ENCODE results near the gene H3-3A. TPM values are rescaled to one million over a fixed set of nuclear protein-coding genes. Genes with fewer than 3 reads are reported as not detected.
A peak's percentile ranks its signal among the peaks of the same experiment; 100 is the strongest.

The H3-3A gene
- total RNA-seq, 1 donor from 2014 or later: 606 TPM

DNA sequence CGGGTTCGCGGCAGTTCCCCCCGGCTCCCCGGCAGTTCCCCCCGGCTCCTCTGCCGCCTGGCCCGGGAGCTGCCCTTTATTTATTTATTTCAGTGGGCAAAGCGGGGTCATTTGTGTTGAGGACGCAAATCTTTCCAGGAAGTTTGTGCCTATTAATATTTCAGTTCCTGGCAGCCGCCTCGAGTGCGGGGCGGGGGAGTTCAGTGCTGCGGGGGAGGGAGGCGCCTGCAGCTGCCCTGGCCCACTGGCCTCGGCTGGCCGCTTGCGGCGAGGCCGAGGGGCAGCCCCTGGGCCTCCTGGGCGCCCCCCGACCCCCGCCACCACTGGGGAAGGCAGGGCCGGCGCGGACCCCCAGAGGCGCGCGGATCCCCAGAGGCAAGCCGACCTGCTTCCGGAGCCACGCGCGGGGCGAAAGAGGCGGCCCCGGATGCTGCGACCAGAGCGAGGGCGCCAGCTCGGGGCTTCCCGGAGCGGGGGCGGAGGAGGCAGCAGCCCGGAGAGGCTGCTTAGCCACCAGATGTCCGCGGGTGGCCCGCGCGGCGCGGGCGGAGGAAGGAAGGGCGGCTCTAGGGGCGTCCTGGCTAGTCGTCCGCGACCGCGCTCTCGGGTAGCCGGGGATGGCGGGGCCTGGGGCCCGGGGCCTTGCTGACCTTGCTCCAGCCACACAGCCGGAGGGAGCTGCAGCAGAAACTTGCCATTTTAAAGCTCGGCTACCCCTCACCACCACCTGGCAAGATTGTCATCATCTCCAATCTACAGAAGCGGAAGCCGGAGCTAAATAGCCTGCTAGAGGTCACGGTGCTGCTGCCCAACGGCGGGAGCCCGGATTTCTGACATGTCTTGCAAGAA lies 48.0 kb downstream of the H3-3A start:
- Mint-ChIP-seq H3K4me1 (ENCODE audit: unreplicated experiment) (peaks cover 17% of the 10 kb centered on the region), H3K4me3 (ENCODE audit: unreplicated experiment) (peak overlapping the region; percentile 67), H3K27me3 (ENCODE audit: unreplicated experiment) (peaks cover 7% of the 10 kb centered on the region), H3K9me3 (ENCODE audit: unreplicated experiment) (no peaks in the 10 kb centered on the region), H3K36me3 (ENCODE audit: low read depth, unreplicated experiment) (no peaks in the 10 kb centered on the region), H3K27ac (ENCODE audit: unreplicated experiment) (no peak overlapping the region)
- TF ChIP-seq, protein P1, sequence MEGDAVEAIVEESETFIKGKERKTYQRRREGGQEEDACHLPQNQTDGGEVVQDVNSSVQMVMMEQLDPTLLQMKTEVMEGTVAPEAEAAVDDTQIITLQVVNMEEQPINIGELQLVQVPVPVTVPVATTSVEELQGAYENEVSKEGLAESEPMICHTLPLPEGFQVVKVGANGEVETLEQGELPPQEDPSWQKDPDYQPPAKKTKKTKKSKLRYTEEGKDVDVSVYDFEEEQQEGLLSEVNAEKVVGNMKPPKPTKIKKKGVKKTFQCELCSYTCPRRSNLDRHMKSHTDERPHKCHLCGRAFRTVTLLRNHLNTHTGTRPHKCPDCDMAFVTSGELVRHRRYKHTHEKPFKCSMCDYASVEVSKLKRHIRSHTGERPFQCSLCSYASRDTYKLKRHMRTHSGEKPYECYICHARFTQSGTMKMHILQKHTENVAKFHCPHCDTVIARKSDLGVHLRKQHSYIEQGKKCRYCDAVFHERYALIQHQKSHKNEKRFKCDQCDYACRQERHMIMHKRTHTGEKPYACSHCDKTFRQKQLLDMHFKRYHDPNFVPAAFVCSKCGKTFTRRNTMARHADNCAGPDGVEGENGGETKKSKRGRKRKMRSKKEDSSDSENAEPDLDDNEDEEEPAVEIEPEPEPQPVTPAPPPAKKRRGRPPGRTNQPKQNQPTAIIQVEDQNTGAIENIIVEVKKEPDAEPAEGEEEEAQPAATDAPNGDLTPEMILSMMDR (IDR thresholded peaks at IDR 0.05; ENCODE audit: unreplicated experiment): no peak
- DNase-seq (ENCODE audit: low spot score): peak; percentile 61

- H3K4me3 Mint-ChIP-seq (ENCODE audit: unreplicated experiment): peak overlapping the region; percentile 67
- DNase-seq (ENCODE audit: low spot score): no peak
- H3K36me3 Mint-ChIP-seq (ENCODE audit: low read depth, unreplicated experiment): no peaks in the 10 kb centered on the region
- H3K27me3 Mint-ChIP-seq (ENCODE audit: unreplicated experiment): peaks cover 7% of the 10 kb centered on the region
- TF ChIP-seq, protein P1 (IDR thresholded peaks at IDR 0.05; ENCODE audit: unreplicated experiment): no peak
- no peak overlapping the region for H3K27ac Mint-ChIP-seq (ENCODE audit: unreplicated experiment)
- no peaks in the 10 kb centered on the region for H3K9me3 Mint-ChIP-seq (ENCODE audit: unreplicated experiment)
- peaks cover 17% of the 10 kb centered on the region for H3K4me1 Mint-ChIP-seq (ENCODE audit: unreplicated experiment)
These were observed 48.8 kb downstream of the H3-3A start for GRCh38 chr1:226111098-226111882.

GRCh38 chr1:226111883-226112261 lies 49.4 kb downstream of the H3-3A start:
- Mint-ChIP-seq H3K4me1 (ENCODE audit: unreplicated experiment) (peaks cover 17% of the 10 kb centered on the region), H3K27ac (ENCODE audit: unreplicated experiment) (no peak overlapping the region), H3K9me3 (ENCODE audit: unreplicated experiment) (no peaks in the 10 kb centered on the region), H3K4me3 (ENCODE audit: unreplicated experiment) (no peak overlapping the region), H3K36me3 (ENCODE audit: low read depth, unreplicated experiment) (no peaks in the 10 kb centered on the region), H3K27me3 (ENCODE audit: unreplicated experiment) (peaks cover 7% of the 10 kb centered on the region)
- DNase-seq (ENCODE audit: low spot score): no peak
- TF ChIP-seq, protein P1 (IDR thresholded peaks at IDR 0.05; ENCODE audit: unreplicated experiment): no peak

DNA sequence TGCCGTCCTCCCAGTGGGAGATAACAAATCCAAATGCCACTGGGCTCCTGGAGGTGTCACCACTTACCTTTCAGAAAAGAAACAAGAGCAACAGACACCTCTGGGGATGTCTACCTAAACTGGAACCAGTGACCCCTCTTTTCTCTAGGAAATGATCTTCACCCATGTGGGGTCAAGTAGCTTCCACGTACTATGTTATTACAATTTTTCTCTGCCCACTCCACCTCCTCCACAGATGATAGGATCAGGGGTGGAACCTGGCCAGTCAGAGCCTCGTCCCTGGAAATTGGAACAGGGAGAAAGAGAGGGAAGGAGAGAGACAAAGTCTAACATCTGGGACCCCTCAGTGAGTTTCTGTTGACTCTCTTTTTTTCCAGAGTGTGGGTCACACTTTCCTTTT lies 50.1 kb downstream of the H3-3A start:
- H3K4me3 Mint-ChIP-seq (ENCODE audit: unreplicated experiment): no peak overlapping the region
- peaks cover 7% of the 10 kb centered on the region for H3K27me3 Mint-ChIP-seq (ENCODE audit: unreplicated experiment)
- TF ChIP-seq, protein P1 (IDR thresholded peaks at IDR 0.05; ENCODE audit: unreplicated experiment): no peak
- DNase-seq (ENCODE audit: low spot score): no peak
- H3K4me1 Mint-ChIP-seq (ENCODE audit: unreplicated experiment): peaks cover 17% of the 10 kb centered on the region
- no peaks in the 10 kb centered on the region for H3K9me3 Mint-ChIP-seq (ENCODE audit: unreplicated experiment)
- H3K27ac Mint-ChIP-seq (ENCODE audit: unreplicated experiment): no peak overlapping the region
- no peaks in the 10 kb centered on the region for H3K36me3 Mint-ChIP-seq (ENCODE audit: low read depth, unreplicated experiment)

GRCh38 chr1:226116673-226117072 lies 54.2 kb downstream of the H3-3A start:
- H3K4me3 Mint-ChIP-seq (ENCODE audit: unreplicated experiment): no peak overlapping the region
- H3K27me3 Mint-ChIP-seq (ENCODE audit: unreplicated experiment): peaks cover 8% of the 10 kb centered on the region
- H3K4me1 Mint-ChIP-seq (ENCODE audit: unreplicated experiment): peaks cover 2% of the 10 kb centered on the region
- H3K27ac Mint-ChIP-seq (ENCODE audit: unreplicated experiment): no peak overlapping the region
- H3K9me3 Mint-ChIP-seq (ENCODE audit: unreplicated experiment): no peaks in the 10 kb centered on the region
- no peak for DNase-seq (ENCODE audit: low spot score)
- TF ChIP-seq, protein P1 (IDR thresholded peaks at IDR 0.05; ENCODE audit: unreplicated experiment): no peak
- no peaks in the 10 kb centered on the region for H3K36me3 Mint-ChIP-seq (ENCODE audit: low read depth, unreplicated experiment)

Data from endothelial cell (in vitro differentiated cells).